AG08396 (cell line): ENCODE results near the gene CTSG.
"Not testable (repeated sequence)": the region's sequence is repeated elsewhere in the genome, so short reads cannot be mapped to it uniquely, and the experiment has no call there.

Experiments used
- DNase-seq: peaks from one replicate; pipeline ENCODE4 v3.0.0; 2012; ENCODE audit warnings: low spot score, mixed read lengths

CTSG gene

GRCh38 chr14:24576182-24576581 is at the start of gene CTSG:
CTSG (minus strand) TSS chr14:24576250; CDS start chr14:24576223, 27 bp downstream.
- no peak for DNase-seq

GRCh38 chr14:24613747-24614146 is 37.7 kb upstream of the CTSG start:
- no peak for DNase-seq

DNA sequence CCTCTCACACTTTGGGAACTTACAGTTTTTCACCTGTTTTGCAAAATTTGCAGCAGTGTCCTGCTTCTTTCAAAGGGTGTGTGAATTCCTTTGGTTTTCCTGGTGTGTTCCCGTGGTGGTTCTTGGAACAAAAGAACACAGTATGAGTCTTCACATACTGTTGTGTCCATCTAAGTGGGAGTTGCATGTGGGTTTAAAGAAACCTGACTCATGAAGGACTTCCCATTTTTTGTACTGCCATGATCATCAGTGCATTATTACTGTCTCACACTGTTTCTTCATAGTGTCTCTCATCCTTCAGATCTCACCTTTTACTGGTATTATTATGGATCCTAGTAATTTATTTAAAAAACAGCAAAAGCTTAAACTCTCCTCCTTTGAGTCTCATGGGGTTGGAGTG is 37.2 kb upstream of the CTSG start:
- no peak for DNase-seq

- DNase-seq = no peak
Measured at GRCh38 chr14:24612196-24612595, 36.1 kb upstream of the CTSG start.

DNA sequence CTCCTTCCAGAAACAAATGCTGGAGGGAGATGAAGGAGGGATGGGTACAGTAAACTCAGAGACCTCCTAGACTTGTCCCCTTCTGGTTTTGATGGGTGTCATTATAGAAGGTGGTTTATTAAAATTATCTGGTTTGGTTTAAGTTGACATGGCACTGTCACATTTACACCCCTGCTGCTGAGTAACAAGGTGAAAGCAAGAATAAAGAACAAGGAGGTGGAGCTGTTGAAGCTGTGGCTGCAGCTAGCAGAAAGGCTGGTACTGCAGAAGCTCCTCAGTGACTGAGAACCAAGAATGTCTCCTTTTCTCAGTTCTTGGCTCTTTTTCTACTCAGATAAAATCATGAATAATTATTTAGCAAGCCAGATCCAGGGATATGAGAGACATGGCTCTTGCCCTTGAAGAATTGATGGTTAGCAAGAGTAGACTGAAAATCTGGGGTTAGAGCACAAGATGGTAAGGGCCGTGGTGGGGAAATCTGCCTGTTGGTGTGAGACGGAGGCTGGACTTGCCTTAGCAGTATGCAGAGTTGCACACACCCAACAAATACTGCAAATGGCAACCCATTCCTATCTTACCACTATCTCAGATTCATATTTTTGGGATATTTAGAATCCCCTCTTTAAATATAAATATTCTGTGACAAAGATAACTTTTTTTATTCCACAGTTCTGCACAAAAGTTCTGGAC is 33.8 kb upstream of the CTSG start, which contains the start of gene GZMH:
Gene GZMH (minus strand): TSS at position 31 of the 690 bp plus-strand sequence. CDS start 72 bp downstream, outside the sequence.
- no peak for DNase-seq

DNA sequence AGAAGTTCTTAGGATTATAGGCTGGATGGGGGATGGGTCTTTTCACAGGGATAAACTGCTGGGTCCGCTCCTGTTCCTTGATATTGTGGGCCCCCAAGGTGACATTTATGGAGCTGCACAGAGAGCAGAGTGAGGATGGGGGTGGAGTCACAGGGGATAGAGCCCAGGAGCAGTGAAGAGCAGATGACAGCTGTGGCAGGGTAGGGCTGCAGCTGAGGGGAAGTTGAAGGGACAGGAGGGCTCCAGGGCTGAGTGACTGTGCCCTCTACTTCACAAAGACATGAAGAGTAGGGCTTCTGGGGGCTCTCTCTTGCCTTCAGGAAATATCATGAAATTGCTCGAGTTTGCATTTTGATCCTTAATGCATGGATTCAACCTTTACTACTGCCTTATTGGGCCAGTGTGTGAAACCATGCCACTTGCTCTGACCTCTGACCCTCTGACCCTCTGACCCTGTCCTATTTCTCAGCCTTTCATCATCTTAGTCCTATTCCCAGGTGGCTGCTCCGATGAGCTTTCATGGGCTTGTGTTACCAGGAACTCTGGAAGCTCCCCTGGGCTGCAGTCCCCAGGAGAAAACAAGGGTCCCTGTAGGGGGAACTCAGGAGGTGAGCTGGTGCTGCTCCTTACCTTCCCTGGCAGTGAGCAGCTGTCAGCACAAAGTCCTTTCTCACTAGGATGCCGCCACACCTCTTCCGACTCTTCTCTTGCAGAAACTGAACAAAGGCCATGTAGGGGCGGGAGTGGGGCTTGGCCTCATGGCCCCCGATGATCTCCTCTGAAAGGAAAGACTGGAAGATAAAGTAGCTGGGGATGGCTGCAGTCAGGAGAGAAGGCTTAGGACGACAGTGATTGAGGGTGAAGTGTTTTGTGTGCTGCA is 31.8 kb upstream of the CTSG start:
- no peak for DNase-seq

DNA sequence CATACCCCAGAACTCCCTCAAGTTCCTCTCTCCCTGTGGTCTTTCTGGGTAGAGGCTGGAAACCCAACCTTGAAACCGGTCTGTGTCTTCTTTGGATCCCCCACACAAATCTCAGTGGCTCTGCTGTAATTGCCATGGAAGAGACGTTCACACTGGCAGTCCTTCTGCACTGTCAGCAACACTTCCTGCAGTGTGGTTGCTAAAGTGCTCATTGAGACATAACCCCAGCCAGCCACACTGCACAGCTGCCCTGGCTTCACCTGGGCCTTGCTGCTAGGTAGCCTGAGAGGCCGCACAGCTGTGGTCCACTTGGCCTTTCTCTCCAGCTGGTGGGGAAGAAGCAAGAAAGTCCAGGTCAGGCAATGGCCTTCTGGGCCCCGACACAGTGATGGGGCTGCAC is 31.0 kb upstream of the CTSG start:
- DNase-seq = no peak

GRCh38 chr14:24606297-24606696 is 30.2 kb upstream of the CTSG start:
- DNase-seq = no peak

DNA sequence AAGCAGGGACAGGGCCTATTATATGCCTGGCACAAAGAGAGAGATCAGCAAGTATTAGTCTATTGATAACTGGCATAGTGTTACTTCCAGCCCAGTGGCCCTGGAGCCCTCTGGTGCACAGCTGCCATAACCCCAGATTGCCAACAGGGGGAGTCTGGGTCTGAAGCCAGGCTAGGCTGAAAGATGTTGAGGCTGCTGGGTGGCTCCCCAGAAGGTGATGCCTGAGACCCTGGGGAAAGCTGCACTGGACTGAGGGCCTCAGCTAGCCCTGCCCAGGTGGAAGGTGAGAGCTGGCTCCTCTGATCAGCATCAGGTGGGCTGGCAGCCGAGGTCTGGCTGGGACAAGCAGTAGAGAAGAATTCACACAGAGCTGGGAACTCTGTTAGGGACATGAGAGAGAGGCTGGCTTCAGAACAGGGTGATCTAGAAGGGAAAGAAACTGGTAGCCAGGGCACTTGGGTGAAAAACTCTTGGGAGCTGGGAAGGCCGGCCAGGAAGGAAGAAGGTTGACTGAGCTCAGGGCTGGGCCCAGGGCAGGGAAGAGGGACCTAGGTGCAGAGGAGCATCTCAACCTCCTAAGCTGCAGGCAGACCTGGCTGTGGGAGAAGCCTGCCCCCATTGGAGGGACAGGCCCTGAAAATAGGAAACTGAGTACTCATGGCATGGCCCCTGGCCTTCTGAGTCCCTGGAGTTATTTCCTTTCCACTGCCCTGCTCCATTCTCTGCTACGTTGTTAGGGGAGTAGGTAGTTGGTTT is 29.6 kb upstream of the CTSG start:
- no peak for DNase-seq

DNA sequence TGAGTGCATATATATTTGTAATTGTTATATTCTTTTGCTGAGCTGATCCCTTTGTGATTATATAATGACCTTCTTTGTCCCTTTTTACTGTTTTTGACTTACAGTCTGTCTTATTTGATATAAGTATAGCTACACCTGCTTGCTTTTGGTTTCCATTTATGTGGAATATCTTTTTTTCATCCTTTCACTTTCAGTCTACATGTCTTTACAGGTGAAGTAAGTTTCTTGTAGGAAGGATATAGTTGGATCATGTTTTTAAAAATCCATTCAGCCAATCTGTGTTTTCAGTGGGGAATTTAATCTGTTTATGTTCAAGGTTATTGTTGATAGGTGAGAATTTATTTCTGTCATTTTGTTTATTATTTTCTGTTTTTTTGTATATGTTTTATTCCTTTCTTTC is 21.4 kb upstream of the CTSG start:
- no peak for DNase-seq

GRCh38 chr14:24595073-24595808 is 19.2 kb upstream of the CTSG start:
- DNase-seq = no peak

DNA sequence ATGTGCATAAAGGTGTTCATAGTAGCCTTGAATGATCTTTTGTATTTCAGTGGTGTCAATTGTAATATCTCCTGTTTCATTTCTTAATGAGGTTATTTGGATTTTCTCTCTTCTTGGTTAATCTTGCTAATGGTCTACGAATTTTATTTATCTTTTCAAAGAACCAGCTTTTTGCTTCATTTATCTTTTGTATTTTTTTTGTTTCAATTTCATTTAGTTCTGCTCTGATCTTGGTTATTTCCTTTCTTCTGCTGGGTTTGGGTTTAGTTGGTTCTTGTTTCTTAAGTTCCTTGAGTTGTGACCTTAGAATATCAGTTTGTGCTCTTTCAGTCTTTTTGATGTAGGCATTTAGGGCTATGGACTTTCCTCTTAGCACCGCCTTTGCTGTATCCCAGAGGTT is 15.0 kb upstream of the CTSG start:
- DNase-seq = not testable (repeated sequence)

DNA sequence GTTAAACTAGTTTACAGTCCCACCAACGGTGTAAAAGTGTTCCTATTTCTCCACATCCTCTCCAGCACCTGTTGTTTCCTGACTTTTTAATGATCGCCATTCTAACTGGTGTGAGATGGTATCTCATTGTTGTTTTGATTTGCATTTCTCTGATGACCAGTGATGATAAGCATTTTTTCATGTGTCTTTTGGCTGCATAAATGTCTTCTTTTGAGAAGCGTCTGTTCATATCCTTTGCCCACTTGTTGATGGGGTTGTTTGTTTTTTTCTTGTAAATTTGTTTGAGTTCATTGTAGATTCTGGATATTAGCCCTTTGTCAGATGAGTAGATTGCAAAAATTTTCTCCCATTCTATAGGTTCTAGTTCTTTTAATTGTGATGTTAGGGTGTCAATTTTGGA is 8.4 kb upstream of the CTSG start:
- not testable (repeated sequence) for DNase-seq

DNA sequence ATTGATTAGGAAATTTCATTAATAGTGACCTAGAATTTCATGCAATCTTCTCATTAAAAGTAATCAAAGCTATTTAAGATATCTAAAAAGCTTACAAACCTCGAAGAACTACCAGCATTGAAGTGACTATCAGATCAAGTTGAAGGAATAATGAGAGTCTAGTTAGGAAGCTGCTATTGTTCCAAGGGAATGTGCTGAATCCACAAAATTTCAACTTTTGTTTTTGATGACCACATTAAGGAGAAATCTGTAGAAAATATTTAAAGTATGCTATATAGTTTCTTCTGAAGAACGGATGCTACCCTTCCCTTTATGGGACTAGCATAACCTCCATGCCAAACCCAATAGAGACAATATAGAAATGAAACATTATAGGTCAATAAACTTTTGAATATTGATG is 2.5 kb upstream of the CTSG start:
- no peak for DNase-seq

- DNase-seq = no peak
Measured at GRCh38 chr14:24576771-24577170, 721 bp upstream of the CTSG start.

DNA sequence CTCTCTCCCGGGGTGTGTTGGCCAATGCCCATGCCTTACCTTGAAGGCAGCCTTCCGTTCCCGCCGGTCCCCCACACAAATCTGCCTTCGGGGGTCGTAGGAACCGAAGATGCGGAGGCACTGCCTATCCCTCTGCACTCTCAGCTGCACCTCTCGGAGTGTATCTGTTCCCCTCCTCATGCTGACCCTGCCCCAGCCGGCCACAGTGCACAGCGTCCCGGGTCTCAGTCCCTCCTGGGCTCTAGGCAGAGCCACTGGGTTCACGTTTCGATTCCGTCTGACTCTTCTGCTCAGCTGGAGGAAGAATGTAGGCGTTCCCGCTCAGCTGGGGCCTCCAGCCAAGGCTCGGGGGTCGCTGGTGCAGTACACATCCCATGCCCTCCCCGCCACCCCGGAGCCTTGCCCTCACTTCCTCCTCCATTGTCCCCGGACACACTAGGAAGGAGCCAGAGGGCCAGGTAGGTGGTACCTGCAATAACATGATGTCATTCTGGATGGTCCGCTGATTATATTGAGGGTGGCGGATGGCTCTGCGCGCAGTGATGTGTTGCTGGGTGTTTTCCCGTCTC is 1.8 kb downstream of the CTSG start:
- DNase-seq = no peak

GRCh38 chr14:24566318-24566717 is 9.7 kb downstream of the CTSG start:
- DNase-seq = no peak

GRCh38 chr14:24565766-24566165 is 10.3 kb downstream of the CTSG start:
- no peak for DNase-seq

DNA sequence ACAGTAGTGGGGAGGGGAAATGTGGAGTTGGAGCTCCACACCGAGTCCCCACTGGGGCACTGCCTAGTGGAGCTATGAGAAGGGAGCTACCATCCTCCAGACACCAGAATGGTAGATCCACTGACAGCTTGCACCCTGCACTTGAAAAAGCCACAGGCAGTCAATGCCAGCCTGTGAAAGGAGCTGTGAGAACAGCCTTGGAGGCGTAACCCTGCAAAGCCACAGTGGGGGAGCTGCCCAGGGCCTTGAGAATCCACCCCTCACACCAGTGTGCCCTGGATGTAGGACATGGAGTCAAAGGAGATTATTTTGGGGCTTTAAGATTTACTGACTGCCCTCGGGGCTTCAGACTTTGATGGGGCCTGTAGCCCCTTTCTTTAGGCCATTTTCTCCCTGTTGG is 12.5 kb downstream of the CTSG start:
- DNase-seq = no peak

DNA sequence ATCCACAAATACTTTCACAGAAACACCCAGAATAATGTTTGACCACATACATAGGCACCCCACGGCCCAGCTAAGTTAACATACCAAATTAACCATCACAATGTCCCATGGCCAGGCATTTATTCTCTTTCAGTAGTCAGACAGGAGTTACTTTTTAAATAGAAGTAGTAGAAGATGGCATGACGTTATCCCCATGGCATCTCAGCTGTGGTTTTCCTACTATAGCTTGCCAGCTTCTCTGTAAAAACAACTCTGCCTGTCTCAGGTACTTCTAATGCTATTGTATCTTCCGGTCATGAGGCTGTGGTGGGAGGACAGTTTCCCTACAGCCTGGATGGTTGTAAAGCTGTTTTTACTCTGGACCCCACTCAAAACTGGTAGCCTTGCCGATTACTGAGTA is 19.3 kb downstream of the CTSG start:
- no peak for DNase-seq

- not testable (repeated sequence) for DNase-seq
Measured at GRCh38 chr14:24549064-24549463, 27.0 kb downstream of the CTSG start.
